Neural crest cell (in vitro differentiated cells): Measurements from ENCODE around the gene FGFR4. TPM values are rescaled to one million over a fixed set of nuclear protein-coding genes. Genes with fewer than 3 reads are reported as not detected.

Experiments used
- DNase-seq: peaks from one replicate; pipeline ENCODE4 v3.0.0; 2021; ENCODE audit warnings: low read depth, mixed read lengths, low spot score
- H3K27ac Mint-ChIP-seq: one replicate; pipeline ENCODE4 v1.8.0; 2021; ENCODE audit warnings: mild to moderate bottlenecking, mixed read lengths; ENCODE audit not compliant: unreplicated experiment
- H3K27me3 Mint-ChIP-seq: 2 replicates; pipeline ENCODE4 v1.8.0; 2021; ENCODE audit warnings: low read depth, mild to moderate bottlenecking, mixed read lengths
- H3K36me3 Mint-ChIP-seq: 2 replicates; pipeline ENCODE4 v1.8.0; 2021; ENCODE audit warnings: low read depth, mild to moderate bottlenecking, mixed read lengths
- H3K4me1 Mint-ChIP-seq: 2 replicates; pipeline ENCODE4 v1.8.0; 2021; ENCODE audit warnings: mixed read lengths
- H3K4me3 Mint-ChIP-seq: one replicate; pipeline ENCODE4 v1.8.0; 2021; ENCODE audit warnings: mild to moderate bottlenecking, mixed read lengths
- H3K9me3 Mint-ChIP-seq: 2 replicates; pipeline ENCODE4 v1.8.0; 2021; ENCODE audit warnings: mixed read lengths
- total RNA-seq: library from RNA; stranded (reverse); gene quantifications from 2 replicates; pipeline ENCODE4 v1.2.1, GENCODE V29; 2021
- TF ChIP-seq, protein P1 (sequence below): fragments of 200-600 bp; sonication (generic); conservative IDR thresholded peaks from 2 replicates; pipeline ENCODE4 v1.5.0; 2021; ENCODE audit warnings: antibody characterized with exemption, mild to moderate bottlenecking

Gene FGFR4
- total RNA-seq, 1 donor from 2014 or later: 5.4 TPM

DNA sequence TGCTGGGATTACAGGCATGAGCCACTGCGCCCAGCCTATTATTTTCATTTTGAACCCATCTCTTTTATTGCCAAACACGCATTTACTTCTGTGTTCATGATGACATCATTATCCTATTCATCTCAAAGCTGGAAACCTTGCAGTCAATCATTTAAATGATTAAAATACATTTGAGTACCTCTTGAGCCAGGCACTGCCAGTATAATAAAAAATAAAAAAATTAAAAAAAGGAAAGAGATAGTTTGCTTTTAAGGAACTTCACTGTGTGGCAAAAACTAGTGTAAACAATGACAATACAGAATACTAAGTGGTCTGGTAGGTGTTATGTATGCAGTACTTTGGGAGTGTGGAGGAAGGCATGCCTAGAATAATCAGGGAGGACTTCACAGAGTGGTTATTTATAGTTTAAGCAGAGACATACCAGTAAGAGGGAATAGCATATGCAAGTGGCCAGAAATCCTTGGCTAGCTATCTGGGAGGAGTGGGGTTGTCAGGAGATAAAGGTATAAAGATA lies 55.4 kb downstream of the FGFR4 start:
- Mint-ChIP-seq H3K36me3 (peaks cover 19% of the 10 kb centered on the region), H3K27me3 (no peaks in the 10 kb centered on the region), H3K9me3 (no peaks in the 10 kb centered on the region), H3K4me1 (peaks cover 23% of the 10 kb centered on the region), H3K4me3 (peak overlapping the region; percentile 42), H3K27ac (no peak overlapping the region)
- TF ChIP-seq, protein P1, sequence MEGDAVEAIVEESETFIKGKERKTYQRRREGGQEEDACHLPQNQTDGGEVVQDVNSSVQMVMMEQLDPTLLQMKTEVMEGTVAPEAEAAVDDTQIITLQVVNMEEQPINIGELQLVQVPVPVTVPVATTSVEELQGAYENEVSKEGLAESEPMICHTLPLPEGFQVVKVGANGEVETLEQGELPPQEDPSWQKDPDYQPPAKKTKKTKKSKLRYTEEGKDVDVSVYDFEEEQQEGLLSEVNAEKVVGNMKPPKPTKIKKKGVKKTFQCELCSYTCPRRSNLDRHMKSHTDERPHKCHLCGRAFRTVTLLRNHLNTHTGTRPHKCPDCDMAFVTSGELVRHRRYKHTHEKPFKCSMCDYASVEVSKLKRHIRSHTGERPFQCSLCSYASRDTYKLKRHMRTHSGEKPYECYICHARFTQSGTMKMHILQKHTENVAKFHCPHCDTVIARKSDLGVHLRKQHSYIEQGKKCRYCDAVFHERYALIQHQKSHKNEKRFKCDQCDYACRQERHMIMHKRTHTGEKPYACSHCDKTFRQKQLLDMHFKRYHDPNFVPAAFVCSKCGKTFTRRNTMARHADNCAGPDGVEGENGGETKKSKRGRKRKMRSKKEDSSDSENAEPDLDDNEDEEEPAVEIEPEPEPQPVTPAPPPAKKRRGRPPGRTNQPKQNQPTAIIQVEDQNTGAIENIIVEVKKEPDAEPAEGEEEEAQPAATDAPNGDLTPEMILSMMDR: no peak
- no peak for DNase-seq

DNA sequence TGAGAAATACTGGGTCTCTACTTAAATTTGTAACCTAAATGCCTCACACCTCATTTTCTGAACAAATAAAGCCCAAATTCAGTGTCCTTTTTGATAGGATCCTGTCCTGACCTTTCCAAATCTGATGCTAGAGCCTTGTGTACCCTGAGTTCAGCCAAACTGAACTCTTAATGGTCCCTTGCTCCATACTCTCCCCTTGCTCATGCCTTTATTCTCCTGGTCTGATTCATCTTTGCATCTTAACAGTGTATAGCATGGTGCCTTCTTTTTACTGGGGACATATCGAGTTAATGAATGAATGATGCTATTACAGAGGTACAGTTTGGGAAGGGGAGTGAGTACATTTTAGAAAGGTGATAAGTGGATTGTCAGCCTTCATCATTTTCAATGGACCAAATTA lies 56.1 kb downstream of the FGFR4 start:
- TF ChIP-seq, protein P1: no peak
- H3K9me3 Mint-ChIP-seq: no peaks in the 10 kb centered on the region
- no peak overlapping the region for H3K27ac Mint-ChIP-seq
- DNase-seq: no peak
- peaks cover 22% of the 10 kb centered on the region for H3K36me3 Mint-ChIP-seq
- H3K4me3 Mint-ChIP-seq: no peak overlapping the region
- H3K4me1 Mint-ChIP-seq: peaks cover 19% of the 10 kb centered on the region
- H3K27me3 Mint-ChIP-seq: no peaks in the 10 kb centered on the region

DNA sequence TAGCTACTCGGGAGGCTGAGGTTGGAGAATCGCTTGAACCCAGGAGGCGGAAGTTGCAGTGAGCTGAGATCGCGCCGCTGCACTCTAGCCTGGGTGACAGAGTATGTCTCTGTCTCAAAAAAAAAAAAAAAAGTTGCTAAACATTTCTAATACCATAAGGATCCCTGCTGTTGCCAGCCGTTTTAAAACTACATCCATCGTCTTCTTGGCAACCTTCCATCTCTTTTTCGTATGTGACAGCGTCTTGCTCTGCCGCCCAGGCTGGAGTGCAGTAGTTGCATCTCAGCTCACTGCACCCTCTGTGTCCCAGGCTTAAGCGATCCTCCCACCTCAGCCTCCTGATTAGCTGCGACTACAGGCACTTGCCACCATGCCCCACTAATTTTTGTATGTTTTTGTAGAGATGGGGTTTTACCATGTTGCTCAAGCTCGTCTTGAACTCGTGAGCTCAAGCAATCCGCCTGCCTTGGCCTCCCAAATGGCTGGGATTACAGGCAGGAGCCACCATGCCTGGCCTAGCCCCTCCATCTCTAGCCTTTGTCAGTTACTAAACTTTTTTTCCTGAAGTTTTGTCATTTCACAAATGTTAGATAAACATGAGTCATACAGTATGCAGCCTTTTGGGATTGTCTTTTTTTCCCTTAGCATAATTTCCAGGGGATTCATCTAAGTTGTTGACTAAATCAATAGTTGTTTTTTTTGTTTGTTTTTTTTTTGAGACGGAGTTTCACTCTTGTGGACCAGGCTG lies 60.4 kb downstream of the FGFR4 start:
- H3K36me3 Mint-ChIP-seq: peaks cover 8% of the 10 kb centered on the region

More for the DNA sequence above, 60.4 kb downstream of the FGFR4 start:
- Mint-ChIP-seq H3K4me1 (no peaks in the 10 kb centered on the region), H3K9me3 (no peaks in the 10 kb centered on the region), H3K27me3 (no peaks in the 10 kb centered on the region), H3K4me3 (no peak overlapping the region), H3K27ac (no peak overlapping the region)
- DNase-seq: no peak
- TF ChIP-seq, protein P1: no peak

Other genes starting within 250 kb of the FGFR4 start
- not detected in 2 replicates for gene HK3, start 187.6 kb upstream of the FGFR4 start, total RNA-seq
- gene UIMC1, start 80.1 kb upstream of the FGFR4 start, total RNA-seq: 45.4 and 46.6 TPM in 2 replicates
- gene ZNF346, start 64.2 kb upstream of the FGFR4 start, total RNA-seq: 39.6 and 41.5 TPM in 2 replicates
- 122 TPM in 2 replicates for gene NSD1, start 46.9 kb downstream of the FGFR4 start, total RNA-seq
- gene RAB24, start 216.8 kb downstream of the FGFR4 start, total RNA-seq: 32.0 and 33.0 TPM in 2 replicates
- gene PRELID1, start 216.9 kb downstream of the FGFR4 start, total RNA-seq: 169 and 180 TPM in 2 replicates
- gene MXD3, start 225.0 kb downstream of the FGFR4 start, total RNA-seq: 36.9 and 40.3 TPM in 2 replicates